Mammary epithelial cell (primary cell): Measurements from ENCODE around the gene MPRIP.

Experiments
- CTCF ChIP-seq, 2 donors: IDR thresholded peaks in 1 of 2; conservative IDR thresholded peaks in 1 of 2; 2 replicates each; pipeline ENCODE4 v1.5.1; 2011 to 2012; ENCODE audit warnings: inconsistent platforms in 2 of 2, low read length in 2 of 2, mild to moderate bottlenecking in 2 of 2, control low read depth in 1 of 2, low read depth in 1 of 2; ENCODE audit not compliant: insufficient read depth in 1 of 2; ENCODE audit errors: extremely low read depth in 1 of 2
- EZH2 ChIP-seq: IDR thresholded peaks from 2 replicates; pipeline ENCODE4 v1.6.1; 2012; ENCODE audit warnings: low read length, inconsistent platforms, borderline replicate concordance

- TF ChIP-seq CTCF (conservative IDR thresholded peaks at IDR 0.05 in 1 of 2, IDR thresholded peaks at IDR 0.05 in 1 of 2; ENCODE audit: extremely low read depth in 1 of 2, insufficient read depth in 1 of 2, low read depth in 1 of 2, low read length in 2 of 2), result no peak
- no peak for TF ChIP-seq EZH2
Measured at GRCh38 chr17:17056156-17056539, 13.9 kb downstream of the MPRIP start.
